Endothelial cell of umbilical vein (primary cell): ENCODE results near the gene GALNT9. TPM values are rescaled to one million over a fixed set of nuclear protein-coding genes. Genes with fewer than 3 reads are reported as not detected.

Experiments used
- BruUV-seq: library from RNA; stranded (reverse); fragments of 400-500 nt; replicated peaks from 2 replicates; lab custom pipeline; 2021; lab: Mats Ljungman, UMichigan
- CTCF ChIA-PET: fragments of 300-600, 350-600 bp; sonication (Branson Sonifier 250); formaldehyde crosslinking; loops from one replicate; lab custom pipeline; 2021; ENCODE audit warnings: antibody characterized with exemption, inconsistent platforms; lab: Charles Lee
- POLR2A ChIA-PET: fragments of 300-600, 350-600 bp; sonication (Branson Sonifier 250); formaldehyde crosslinking; loops from one replicate; lab custom pipeline; 2021; ENCODE audit warnings: antibody characterized with exemption, inconsistent platforms; lab: Charles Lee
- DNase-seq: peaks from one replicate; pipeline ENCODE4 v3.0.0-alpha.2; 2011; ENCODE audit warnings: low read depth, low spot score
- FAIRE-seq: peaks from 2 replicates; lab custom pipeline; 2011; peaks lifted over from hg19 to GRCh38; lab: Jason Lieb, UNC
- H2AFZ ChIP-seq: 2 replicates; pipeline ENCODE4 v1.6.0; 2012; ENCODE audit warnings: low read depth, low read length, control low read depth, inconsistent platforms
- H3K27ac ChIP-seq: 2 replicates; pipeline ENCODE4 v1.5.1; 2011; ENCODE audit warnings: low read depth, mild to moderate bottlenecking, control low read depth, low read length, moderate library complexity; ENCODE audit not compliant: insufficient read depth
- H3K27me3 ChIP-seq, 2 experiments: 2 replicates each; pipeline versions ENCODE4 v1.6.0 to v1.6.1; 2011; ENCODE audit warnings: low read length in 2 of 2, mixed read lengths in 1 of 2; ENCODE audit not compliant: control insufficient read depth in 2 of 2, insufficient read depth in 2 of 2
- H3K36me3 ChIP-seq, 2 experiments: 2 replicates in 1 of 2; 3 replicates in 1 of 2; pipeline ENCODE4 v1.5.1; 2011; ENCODE audit warnings: low read length in 2 of 2, mild to moderate bottlenecking in 1 of 2, moderate library complexity in 1 of 2; ENCODE audit not compliant: control insufficient read depth in 2 of 2, insufficient read depth in 2 of 2; ENCODE audit errors: extremely low read depth in 1 of 2
- H3K4me1 ChIP-seq: 3 replicates; pipeline ENCODE4 v1.5.1; 2011; ENCODE audit warnings: mild to moderate bottlenecking, low read length; ENCODE audit not compliant: control insufficient read depth, insufficient read depth; ENCODE audit errors: extremely low read depth
- H3K4me2 ChIP-seq: 2 replicates; pipeline ENCODE4 v1.6.1; 2011; ENCODE audit warnings: low read length, control low read depth, mixed read lengths; ENCODE audit not compliant: insufficient read depth
- H3K4me3 ChIP-seq, 3 experiments: fragments of 200-600 bp in 1 of 3; sonication (generic), shearing (Covaris generic) in 1 of 3; replicated peaks in 1 of 3; 2 replicates each; pipeline ENCODE4 v1.5.1; 2011 to 2016; ENCODE audit warnings: control low read depth in 3 of 3, low read length in 3 of 3, mild to moderate bottlenecking in 2 of 3, inconsistent platforms in 1 of 3, low read depth in 1 of 3, moderate library complexity in 1 of 3; ENCODE audit not compliant: insufficient read depth in 1 of 3
- H3K79me2 ChIP-seq: 2 replicates; pipeline ENCODE4 v1.6.0; 2012; ENCODE audit warnings: low read length, inconsistent platforms; ENCODE audit not compliant: control insufficient read depth, insufficient read depth
- H3K9ac ChIP-seq: replicated peaks from 2 replicates; pipeline ENCODE3; 2011; ENCODE audit warnings: low read length, control low read depth; ENCODE audit not compliant: insufficient read depth; ENCODE audit errors: extremely low read depth
- H3K9me1 ChIP-seq: replicated peaks from 3 replicates; pipeline ENCODE4 v1.6.0; 2011; ENCODE audit warnings: mild to moderate bottlenecking, low read length; ENCODE audit not compliant: control insufficient read depth, insufficient read depth; ENCODE audit errors: extremely low read depth
- H3K9me3 ChIP-seq: replicated peaks from 2 replicates; pipeline ENCODE4 v1.5.1; 2012; ENCODE audit warnings: low read length, inconsistent platforms; ENCODE audit not compliant: control insufficient read depth, insufficient read depth
- H4K20me1 ChIP-seq: replicated peaks from 2 replicates; pipeline ENCODE3; 2011; ENCODE audit warnings: mild to moderate bottlenecking, low read length; ENCODE audit not compliant: control insufficient read depth, insufficient read depth; ENCODE audit errors: extremely low read depth
- CTCF ChIP-seq, 2 donors: IDR thresholded peaks; 1 replicate in 1 of 2; 2 replicates in 1 of 2; pipeline ENCODE4 v1.5.1; 2011; ENCODE audit warnings: low read length in 2 of 2, mild to moderate bottlenecking in 2 of 2, moderate library complexity in 2 of 2, control low read depth in 1 of 2, inconsistent platforms in 1 of 2, low read depth in 1 of 2; ENCODE audit not compliant: insufficient read depth in 1 of 2; ENCODE audit errors: extremely low read depth in 1 of 2
- EZH2 ChIP-seq: IDR thresholded peaks from 2 replicates; pipeline ENCODE4 v1.6.1; 2012; ENCODE audit warnings: borderline replicate concordance, low read depth, mild to moderate bottlenecking, moderate library complexity, low read length, inconsistent platforms; ENCODE audit not compliant: severe bottlenecking
- FOS ChIP-seq: IDR thresholded peaks from 2 replicates; pipeline ENCODE4 v1.6.1; 2011; ENCODE audit warnings: mild to moderate bottlenecking, low read length, moderate library complexity, borderline replicate concordance; ENCODE audit not compliant: insufficient read depth
- GATA2 ChIP-seq: IDR thresholded peaks from 2 replicates; pipeline ENCODE4 v1.7.0; 2011; ENCODE audit warnings: low read depth, mild to moderate bottlenecking, moderate library complexity, mixed read lengths, low read length; ENCODE audit not compliant: insufficient read length, insufficient read depth
- JUN ChIP-seq: IDR thresholded peaks from 2 replicates; pipeline ENCODE4 v1.6.1; 2011; ENCODE audit warnings: borderline replicate concordance, low read depth; ENCODE audit not compliant: insufficient read length, insufficient read depth
- MAX ChIP-seq: IDR thresholded peaks from 2 replicates; pipeline ENCODE4 v1.6.1; 2011; ENCODE audit not compliant: insufficient read depth, insufficient read length
- MYC ChIP-seq: IDR thresholded peaks from one replicate; pipeline ENCODE4 v1.6.1; 2011; ENCODE audit warnings: mild to moderate bottlenecking, low read depth, low read length
- POLR2A ChIP-seq: IDR thresholded peaks from 2 replicates; pipeline ENCODE4 v1.6.1; 2012; ENCODE audit warnings: low read depth, mild to moderate bottlenecking, control low read depth, low read length
- POLR2AphosphoS5 ChIP-seq: IDR thresholded peaks from 2 replicates; pipeline ENCODE4 v1.6.1; 2012; ENCODE audit warnings: low read depth, mild to moderate bottlenecking, control low read depth, low read length, moderate library complexity; ENCODE audit not compliant: insufficient read depth
- dilution Hi-C: fragments of 300-500 bp; cut with MboI; formaldehyde crosslinking; loops from one replicate; pipeline ENCODE4 v1.15.0; 2019; ENCODE audit warnings: low sequenced_read_pairs; ENCODE audit not compliant: extremely low pct_ligation_motif_present
- intact Hi-C: fragments of 100-400 bp; cut with micrococcal nuclease; formaldehyde crosslinking; loops from one replicate; pipeline ENCODE4 v1.10.0; 2022
- polyA plus RNA-seq, 4 experiments: library from polyadenylated mRNA; depleted of rRNA in 3 of 4; stranded (reverse) in 3 of 4; unstranded in 1 of 4; fragments of >200 nt; gene quantifications; 2 replicates each; pipeline versions ENCODE4 v1.2.1 to v1.2.3, GENCODE V29; 2011 to 2012; ENCODE audit warnings: missing spikeins in 1 of 4
- total RNA-seq: library from RNA; stranded (reverse); gene quantifications from 2 replicates; pipeline ENCODE4 v1.2.3, GENCODE V29; 2021

GALNT9 gene
- total and polyA plus RNA-seq, 2 donors (not counting 3 experiments of a cell fraction or from before 2014, with no cell fraction given), result 0.14 to 0.73 TPM

GRCh38 chr12:132154341-132154761, 175.0 kb downstream of the GALNT9 start:
- no peaks in the 10 kb centered on the region for H4K20me1 ChIP-seq
- dilution Hi-C loops, result no loop called here
- no TSS peak for BruUV-seq
- H3K4me2 ChIP-seq, result no peak overlapping the region
- no peak for TF ChIP-seq MAX
- TF ChIP-seq POLR2AphosphoS5, result no peak
- no peak for TF ChIP-seq MYC
- TF ChIP-seq GATA2, result no peak
- TF ChIP-seq CTCF (IDR thresholded peaks at IDR 0.05; ENCODE audit: extremely low read depth in 1 of 2, insufficient read depth in 1 of 2, low read depth in 1 of 2, low read length in 2 of 2), result no peak
- no peak for TF ChIP-seq FOS
- no peak for TF ChIP-seq POLR2A
- TF ChIP-seq JUN, result no peak
- no peak for TF ChIP-seq EZH2
- POLR2A ChIA-PET, result interaction anchor here (0.6 kb wide), 1 partner anchor 62 kb away, joined by 3 read pairs; no protein-coding TSS in a partner anchor
- H3K9me1 ChIP-seq, result no peaks in the 10 kb centered on the region
- H3K4me1 ChIP-seq, result no peaks in the 10 kb centered on the region
- no peak overlapping the region for H3K27ac ChIP-seq
- H3K9ac ChIP-seq, result no peak overlapping the region
- CTCF ChIA-PET, result interaction anchor here (0.7 to 1.8 kb wide), 41 partner anchors 8 to 462 kb away, joined by 3 to 119 read pairs (median 4); no protein-coding TSS in a partner anchor
- H3K27me3 ChIP-seq, result no peaks in the 10 kb centered on the region
- H3K9me3 ChIP-seq, result no peaks in the 10 kb centered on the region
- H2AFZ ChIP-seq, result no peak overlapping the region
- intact Hi-C loops, result loop anchor here (1.0 kb wide), 2 partner anchors 65 to 370 kb away; no protein-coding TSS in a partner anchor
- peaks cover 0 to 6% of the 10 kb centered on the region in 2 experiments for H3K36me3 ChIP-seq
- FAIRE-seq, result no peak
- no peak for DNase-seq
- H3K4me3 ChIP-seq, result no peak overlapping the region
- no peaks in the 10 kb centered on the region for H3K79me2 ChIP-seq
